ENCODE measurements around the gene RUBCN.

DNA sequence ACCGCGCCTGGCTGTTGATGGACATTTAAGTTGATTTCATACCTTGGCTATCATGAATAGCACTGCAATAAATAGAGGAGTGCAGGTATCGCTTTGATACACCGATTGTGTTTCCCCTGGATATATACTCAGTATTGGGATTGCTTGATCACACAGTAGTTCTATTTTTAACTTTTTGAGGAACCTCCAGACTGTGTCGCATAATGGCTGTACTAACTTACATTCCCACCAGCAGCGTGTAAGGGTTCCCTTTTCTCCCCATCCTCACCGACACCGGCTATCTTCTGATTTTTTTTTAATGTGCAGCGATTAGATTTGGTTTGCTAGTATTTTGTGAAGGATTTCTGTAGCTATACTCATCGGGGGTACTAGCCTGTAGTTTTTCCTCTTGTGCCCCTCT is 16.0 kb downstream of the RUBCN start:
- TF ChIP-seq, protein P1, sequence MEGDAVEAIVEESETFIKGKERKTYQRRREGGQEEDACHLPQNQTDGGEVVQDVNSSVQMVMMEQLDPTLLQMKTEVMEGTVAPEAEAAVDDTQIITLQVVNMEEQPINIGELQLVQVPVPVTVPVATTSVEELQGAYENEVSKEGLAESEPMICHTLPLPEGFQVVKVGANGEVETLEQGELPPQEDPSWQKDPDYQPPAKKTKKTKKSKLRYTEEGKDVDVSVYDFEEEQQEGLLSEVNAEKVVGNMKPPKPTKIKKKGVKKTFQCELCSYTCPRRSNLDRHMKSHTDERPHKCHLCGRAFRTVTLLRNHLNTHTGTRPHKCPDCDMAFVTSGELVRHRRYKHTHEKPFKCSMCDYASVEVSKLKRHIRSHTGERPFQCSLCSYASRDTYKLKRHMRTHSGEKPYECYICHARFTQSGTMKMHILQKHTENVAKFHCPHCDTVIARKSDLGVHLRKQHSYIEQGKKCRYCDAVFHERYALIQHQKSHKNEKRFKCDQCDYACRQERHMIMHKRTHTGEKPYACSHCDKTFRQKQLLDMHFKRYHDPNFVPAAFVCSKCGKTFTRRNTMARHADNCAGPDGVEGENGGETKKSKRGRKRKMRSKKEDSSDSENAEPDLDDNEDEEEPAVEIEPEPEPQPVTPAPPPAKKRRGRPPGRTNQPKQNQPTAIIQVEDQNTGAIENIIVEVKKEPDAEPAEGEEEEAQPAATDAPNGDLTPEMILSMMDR (IDR thresholded peaks at IDR 0.05) = no peak
- TF ChIP-seq POLR2A (IDR thresholded peaks at IDR 0.05) (no peak), POLR2AphosphoS5 (IDR thresholded peaks at IDR 0.05) (no peak)

Measured in gastroesophageal sphincter (tissue), 3 donors.